ENCODE measurements around the gene PPM1N.

PPM1N gene

GRCh38 chr19:45497791-45498190, 452 bp upstream of the PPM1N start:
- no peak overlapping the region for H3K4me3 ChIP-seq (ENCODE audit: low read depth, low read length)
- no peak for DNase-seq (ENCODE audit: low read depth, low spot score)
- in situ Hi-C loops (cut with HindIII; ENCODE audit: low sequenced_read_pairs): no loop called here
- no peak for TF ChIP-seq CTCF (IDR thresholded peaks at IDR 0.05; ENCODE audit: low read depth, low read length)

- DNase-seq (ENCODE audit: low read depth, low spot score): no peak
- no peak overlapping the region for H3K4me3 ChIP-seq (ENCODE audit: low read depth, low read length)
- no peak for TF ChIP-seq CTCF (IDR thresholded peaks at IDR 0.05; ENCODE audit: low read depth, low read length)
- in situ Hi-C loops (cut with HindIII; ENCODE audit: low sequenced_read_pairs): no loop called here
Observed at GRCh38 chr19:45499196-45500180, 1.2 kb downstream of the PPM1N start.

- no peak for DNase-seq (ENCODE audit: low read depth, low spot score)
- H3K4me3 ChIP-seq (ENCODE audit: low read depth, low read length): no peak overlapping the region
- in situ Hi-C loops (cut with HindIII; ENCODE audit: low sequenced_read_pairs): no loop called here
- no peak for TF ChIP-seq CTCF (IDR thresholded peaks at IDR 0.05; ENCODE audit: low read depth, low read length)
Observed at GRCh38 chr19:45500918-45501729, 2.9 kb downstream of the PPM1N start.

- H3K4me3 ChIP-seq (ENCODE audit: low read depth, low read length): no peak overlapping the region
- in situ Hi-C loops (cut with HindIII; ENCODE audit: low sequenced_read_pairs): no loop called here
Observed at GRCh38 chr19:45501730-45502014, 3.4 kb downstream of the PPM1N start.

GRCh38 chr19:45502111-45502510, 3.9 kb downstream of the PPM1N start:
- no peak overlapping the region for H3K4me3 ChIP-seq (ENCODE audit: low read depth, low read length)
- DNase-seq (ENCODE audit: low read depth, low spot score): no peak
- in situ Hi-C loops (cut with HindIII; ENCODE audit: low sequenced_read_pairs): no loop called here
- no peak for TF ChIP-seq CTCF (IDR thresholded peaks at IDR 0.05; ENCODE audit: low read depth, low read length)

More at GRCh38 chr19:45501730-45502014, 3.4 kb downstream of the PPM1N start:
- TF ChIP-seq CTCF (IDR thresholded peaks at IDR 0.05; ENCODE audit: low read depth, low read length): no peak
- DNase-seq (ENCODE audit: low read depth, low spot score): no peak

GRCh38 chr19:45503909-45504308, 5.7 kb downstream of the PPM1N start:
- in situ Hi-C loops (cut with HindIII; ENCODE audit: low sequenced_read_pairs): no loop called here
- no peak for DNase-seq (ENCODE audit: low read depth, low spot score)
- TF ChIP-seq CTCF (IDR thresholded peaks at IDR 0.05; ENCODE audit: low read depth, low read length): no peak
- H3K4me3 ChIP-seq (ENCODE audit: low read depth, low read length): no peak overlapping the region
